T-helper 22 cell (primary cell): ENCODE measurements around the gene RNF180.
"Not testable (repeated sequence)": the region's sequence is repeated elsewhere in the genome, so short reads cannot be mapped to it uniquely, and the experiment has no call there.

Experiments
- DNase-seq: peaks from one replicate; pipeline ENCODE4 v3.0.0-alpha.2; 2020; ENCODE audit warnings: low read depth

RNF180 gene

GRCh38 chr5:64180661-64181343 is 15.2 kb downstream of the RNF180 start:
- no peak for DNase-seq

GRCh38 chr5:64181440-64181839 is 15.8 kb downstream of the RNF180 start:
- DNase-seq = no peak

- DNase-seq = no peak
Measured at GRCh38 chr5:64183956-64184355, 18.3 kb downstream of the RNF180 start.

- DNase-seq = no peak
Measured at GRCh38 chr5:64184832-64185231, 19.2 kb downstream of the RNF180 start.

- no peak for DNase-seq
Measured at GRCh38 chr5:64188776-64189175, 23.1 kb downstream of the RNF180 start.

- DNase-seq = no peak
Measured at GRCh38 chr5:64190562-64191306, 25.1 kb downstream of the RNF180 start.

- DNase-seq = no peak
Measured at GRCh38 chr5:64195981-64196380, 30.3 kb downstream of the RNF180 start.

GRCh38 chr5:64199425-64199824 is 33.8 kb downstream of the RNF180 start:
- no peak for DNase-seq

GRCh38 chr5:64201996-64202395 is 36.4 kb downstream of the RNF180 start:
- no peak for DNase-seq

GRCh38 chr5:64206653-64207052 is 41.0 kb downstream of the RNF180 start:
- DNase-seq = no peak

- DNase-seq = no peak
Measured at GRCh38 chr5:64207978-64208377, 42.3 kb downstream of the RNF180 start.

GRCh38 chr5:64209353-64209752 is 43.7 kb downstream of the RNF180 start:
- DNase-seq = no peak

GRCh38 chr5:64210866-64211265 is 45.2 kb downstream of the RNF180 start:
- no peak for DNase-seq

GRCh38 chr5:64213011-64213410 is 47.4 kb downstream of the RNF180 start:
- DNase-seq = no peak

GRCh38 chr5:64213531-64213930 is 47.9 kb downstream of the RNF180 start:
- no peak for DNase-seq

GRCh38 chr5:64214132-64214531 is 48.5 kb downstream of the RNF180 start:
- no peak for DNase-seq

- no peak for DNase-seq
Measured at GRCh38 chr5:64221911-64222310, 56.3 kb downstream of the RNF180 start.

GRCh38 chr5:64225286-64225981 is 59.8 kb downstream of the RNF180 start:
- not testable (repeated sequence) for DNase-seq

- DNase-seq = not testable (repeated sequence)
Measured at GRCh38 chr5:64227131-64227537, 61.5 kb downstream of the RNF180 start.

GRCh38 chr5:64229163-64229774 is 63.6 kb downstream of the RNF180 start:
- DNase-seq = no peak

- DNase-seq = no peak
Measured at GRCh38 chr5:64260756-64261155, 95.1 kb downstream of the RNF180 start.

GRCh38 chr5:64269164-64269563 is 103.5 kb downstream of the RNF180 start:
- DNase-seq = no peak

GRCh38 chr5:64273276-64273675 is 107.6 kb downstream of the RNF180 start:
- no peak for DNase-seq
